HS-5 (cell line): ENCODE results near the gene NF2.
A peak's percentile ranks its signal among the peaks of the same experiment; 100 is the strongest.
"Not testable (repeated sequence)": the region's sequence is repeated elsewhere in the genome, so short reads cannot be mapped to it uniquely, and the experiment has no call there.

ENCODE experiments used
- DNase-seq: peaks from one replicate; pipeline ENCODE4 v3.0.0-alpha.2; 2012; ENCODE audit warnings: low read depth

NF2 gene

GRCh38 chr22:29603358-29604075 is at the start of gene NF2:
Gene NF2 (plus strand): TSS chr22:29603633. CDS start chr22:29603999, 366 bp downstream.
- DNase-seq: peak; percentile 98

- DNase-seq: no peak
Measured at GRCh38 chr22:29555065-29555644, 48.3 kb upstream of the NF2 start.

GRCh38 chr22:29559030-29559429 is 44.4 kb upstream of the NF2 start:
- no peak for DNase-seq

GRCh38 chr22:29559853-29560252 is 43.6 kb upstream of the NF2 start:
- DNase-seq: no peak

- DNase-seq: no peak
Measured at GRCh38 chr22:29563652-29564460, 39.6 kb upstream of the NF2 start.

- DNase-seq: not testable (repeated sequence)
Measured at GRCh38 chr22:29566513-29566912, 36.9 kb upstream of the NF2 start.

GRCh38 chr22:29567338-29567737 is 36.1 kb upstream of the NF2 start:
- DNase-seq: no peak

GRCh38 chr22:29569011-29569678 is 34.3 kb upstream of the NF2 start:
- no peak for DNase-seq

GRCh38 chr22:29570456-29570855 is 33.0 kb upstream of the NF2 start:
- no peak for DNase-seq

GRCh38 chr22:29570912-29571549 is 32.4 kb upstream of the NF2 start:
- no peak for DNase-seq

GRCh38 chr22:29574762-29575450 is 28.5 kb upstream of the NF2 start:
- DNase-seq: no peak

- no peak for DNase-seq
Measured at GRCh38 chr22:29578462-29579200, 24.8 kb upstream of the NF2 start.

GRCh38 chr22:29580200-29580810 is 23.1 kb upstream of the NF2 start:
- no peak for DNase-seq

- no peak for DNase-seq
Measured at GRCh38 chr22:29581799-29582198, 21.6 kb upstream of the NF2 start.

- no peak for DNase-seq
Measured at GRCh38 chr22:29584975-29585374, 18.5 kb upstream of the NF2 start.

- not testable (repeated sequence) for DNase-seq
Measured at GRCh38 chr22:29586193-29586705, 17.2 kb upstream of the NF2 start.

- peak; percentile 80 for DNase-seq
Measured at GRCh38 chr22:29587938-29588699, 15.3 kb upstream of the NF2 start.

- no peak for DNase-seq
Measured at GRCh38 chr22:29593923-29594322, 9.5 kb upstream of the NF2 start.

- not testable (repeated sequence) for DNase-seq
Measured at GRCh38 chr22:29594447-29594846, 9.0 kb upstream of the NF2 start.
